Superior temporal gyrus (tissue), 1 donor: ENCODE results near the gene FRMPD4.
A peak's percentile ranks its signal among the peaks of the same experiment; 100 is the strongest.

Source experiments
- DNase-seq: peaks from one replicate; pipeline ENCODE4 v3.0.0-alpha.2; 2016; ENCODE audit errors: extremely low spot score

The FRMPD4 gene

GRCh38 chrX:12301288-12301687 lies 163.0 kb downstream of the FRMPD4 start:
- no peak for DNase-seq

- no peak for DNase-seq
These were observed 166.0 kb downstream of the FRMPD4 start for GRCh38 chrX:12304261-12304660.

- no peak for DNase-seq
These were observed 169.7 kb downstream of the FRMPD4 start for GRCh38 chrX:12307961-12308360.

DNA sequence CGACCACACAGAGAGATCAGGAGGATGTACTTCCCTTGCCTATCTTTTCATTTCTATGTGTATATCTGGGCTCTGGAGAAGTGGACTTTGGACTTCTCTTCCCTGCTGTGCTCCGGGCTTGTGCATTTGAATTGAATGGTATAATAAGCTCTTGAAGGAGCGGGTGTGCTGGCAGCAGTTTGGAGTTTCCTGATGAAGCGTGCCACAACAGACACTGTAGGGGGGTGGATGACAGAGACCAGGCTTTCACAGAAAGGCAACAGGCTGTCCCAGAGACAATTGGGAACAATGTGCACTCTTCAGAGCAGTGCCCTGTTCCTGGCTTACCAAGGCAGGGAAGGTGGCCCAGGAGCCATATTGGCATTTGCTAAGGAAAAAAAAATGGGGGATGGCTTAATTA lies 170.1 kb downstream of the FRMPD4 start:
- peak; percentile 12 for DNase-seq

- DNase-seq: no peak
These were observed 170.9 kb downstream of the FRMPD4 start for GRCh38 chrX:12309040-12309743.

DNA sequence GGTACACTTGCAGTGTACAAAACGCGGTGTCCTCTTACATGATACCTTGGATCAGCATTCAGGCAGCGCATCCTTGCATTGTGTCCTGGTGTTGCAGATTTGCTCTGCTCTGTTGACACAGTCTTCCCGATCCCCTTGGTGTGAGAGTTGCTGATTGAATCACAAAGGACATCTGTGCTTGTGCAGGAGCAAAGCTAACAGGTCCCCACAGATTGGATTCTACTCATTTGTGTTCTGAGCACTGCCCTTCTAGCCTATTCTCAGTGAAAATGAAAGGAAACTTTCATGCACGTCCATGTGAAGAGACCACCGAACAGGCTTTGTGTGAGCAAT lies 171.4 kb downstream of the FRMPD4 start:
- no peak for DNase-seq

DNA sequence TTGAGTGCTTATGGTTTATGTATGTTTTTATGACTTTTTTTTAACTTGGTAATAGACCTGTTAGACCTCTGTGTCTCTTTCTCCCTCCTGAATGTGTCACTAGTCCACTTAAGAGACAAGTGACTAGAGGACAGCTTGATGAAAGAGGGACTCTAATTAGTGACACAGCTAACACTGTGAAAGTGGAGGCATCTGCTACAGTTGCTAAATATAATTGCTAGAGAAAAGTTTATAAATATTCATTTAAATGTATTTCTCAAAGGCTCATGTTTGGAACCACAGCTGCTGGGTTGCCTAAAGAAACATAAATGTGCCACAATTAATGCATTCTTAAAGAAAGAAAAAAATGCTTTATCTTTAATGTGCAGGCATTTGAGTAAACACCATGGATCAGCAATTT lies 176.4 kb downstream of the FRMPD4 start:
- DNase-seq: no peak

DNA sequence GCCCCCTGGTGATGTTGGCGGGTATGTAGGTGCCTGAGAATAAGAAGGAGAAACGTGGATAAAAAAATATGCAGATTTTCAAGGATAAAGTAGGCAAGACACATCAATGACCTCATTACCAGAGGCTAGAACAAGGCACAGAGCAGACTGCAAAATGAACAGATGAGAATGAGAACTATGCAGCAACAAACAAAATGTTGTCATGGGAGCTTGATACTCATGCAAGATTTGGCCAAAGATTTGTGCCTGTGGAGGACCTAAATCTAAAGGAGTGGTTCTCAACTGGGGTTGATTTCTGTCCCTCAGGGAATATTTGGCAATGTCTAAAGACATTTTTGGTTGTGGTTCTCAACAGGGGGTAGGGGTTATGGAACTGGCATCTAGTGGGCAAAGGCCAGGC lies 177.3 kb downstream of the FRMPD4 start:
- DNase-seq: no peak

GRCh38 chrX:12319003-12319519 lies 180.8 kb downstream of the FRMPD4 start:
- DNase-seq: peak; percentile 26

GRCh38 chrX:12319992-12320391 lies 181.7 kb downstream of the FRMPD4 start:
- DNase-seq: no peak

DNA sequence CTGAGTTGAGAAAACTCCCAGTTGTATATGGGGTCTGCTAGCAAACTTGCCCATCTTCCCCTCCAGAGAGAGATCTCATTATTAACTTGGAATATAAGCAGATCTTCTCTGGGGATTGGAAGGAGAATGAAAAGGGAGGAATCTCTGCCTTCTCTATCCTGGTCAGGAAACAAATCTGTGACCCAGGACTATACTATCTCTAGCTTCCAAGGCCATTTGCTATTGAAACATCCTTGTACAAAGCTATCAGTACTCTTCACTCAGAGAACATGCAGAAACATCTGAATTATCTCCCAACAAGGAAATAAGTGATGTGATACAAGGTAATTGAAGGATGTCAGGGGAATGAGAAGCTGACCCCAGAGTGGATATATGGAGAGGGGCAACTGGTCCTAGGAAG lies 183.8 kb downstream of the FRMPD4 start:
- no peak for DNase-seq

DNA sequence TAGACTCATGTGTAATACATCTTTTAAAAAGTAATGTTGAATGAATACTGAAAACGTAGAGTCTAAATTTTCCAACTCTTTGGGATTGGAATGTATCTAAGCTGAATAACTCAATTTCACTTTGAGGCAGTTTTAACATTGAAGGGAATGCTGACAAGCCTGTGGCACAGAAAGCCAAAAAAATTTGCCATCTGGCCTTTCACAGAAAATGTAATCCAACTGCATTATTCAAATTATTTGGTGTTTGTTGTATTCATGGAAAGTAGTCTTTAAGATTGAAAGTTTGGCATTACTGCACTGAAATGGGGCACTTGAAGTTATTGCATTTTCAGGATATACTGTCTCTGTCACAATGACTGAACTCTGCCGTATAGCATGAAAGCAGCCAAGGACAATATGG lies 186.9 kb downstream of the FRMPD4 start:
- DNase-seq: no peak

DNA sequence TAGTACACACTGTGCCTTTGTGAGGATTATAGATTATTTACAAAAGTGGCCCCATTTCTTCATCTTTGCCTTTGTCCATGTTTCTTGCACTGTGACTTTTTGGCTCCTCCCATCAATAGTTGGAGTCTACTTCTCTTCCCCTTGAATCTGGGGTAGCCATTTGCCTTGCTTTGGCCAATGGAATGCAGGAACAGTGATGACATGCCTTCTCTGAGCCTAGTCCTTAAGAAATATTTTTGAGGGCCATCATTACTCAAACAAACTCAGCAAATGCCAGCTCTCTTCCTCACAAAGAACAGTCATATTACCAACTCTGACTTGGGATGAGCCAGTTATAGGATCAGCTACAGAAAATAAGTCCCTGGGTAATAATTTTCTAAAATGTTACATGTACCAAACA lies 189.6 kb downstream of the FRMPD4 start:
- no peak for DNase-seq

GRCh38 chrX:12329476-12329875 lies 191.2 kb downstream of the FRMPD4 start:
- DNase-seq: no peak

GRCh38 chrX:12330841-12331240 lies 192.6 kb downstream of the FRMPD4 start:
- DNase-seq: no peak

DNA sequence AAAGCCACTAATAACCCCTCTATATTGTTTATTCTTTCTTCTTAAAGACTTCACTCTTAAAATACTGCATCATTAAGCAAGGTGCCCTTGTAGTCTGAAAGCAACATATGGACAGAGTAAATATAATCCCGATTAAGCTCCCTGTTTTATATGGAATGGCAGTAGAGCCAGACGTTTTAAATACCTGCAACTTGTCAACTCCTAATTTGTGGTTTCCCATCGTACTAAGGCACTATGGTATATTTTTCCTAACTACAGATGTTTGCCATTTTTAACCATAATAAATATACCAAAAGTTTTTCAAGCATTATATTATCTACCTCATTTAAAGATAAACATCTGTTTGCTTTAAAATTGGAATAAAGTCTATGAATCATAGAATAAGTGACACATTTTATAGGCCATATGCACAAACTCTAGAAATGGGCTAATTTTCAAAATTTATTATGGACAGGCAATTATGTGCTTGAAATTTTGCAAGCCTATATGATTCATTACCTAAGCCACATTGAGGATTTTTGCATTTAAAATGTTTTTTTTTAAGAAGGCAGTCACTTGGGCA lies 194.6 kb downstream of the FRMPD4 start:
- no peak for DNase-seq

DNA sequence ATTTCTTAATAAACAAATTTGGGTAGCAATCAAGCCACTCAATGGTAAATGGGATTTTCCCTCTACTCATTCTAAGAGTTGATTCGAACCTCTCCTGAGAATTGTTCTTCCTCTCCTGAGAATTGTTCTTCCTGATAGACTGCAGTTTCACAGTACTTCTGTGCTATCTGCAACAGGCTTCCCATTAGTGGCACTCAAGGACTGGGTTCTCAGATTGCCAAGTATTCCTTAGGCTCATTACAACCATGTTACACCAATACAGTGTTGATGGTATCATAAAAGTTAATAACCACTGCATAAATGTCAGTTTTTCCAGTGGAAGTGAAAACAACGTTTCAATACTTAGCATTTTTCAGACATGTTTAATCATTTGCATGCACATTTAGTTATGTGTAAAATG lies 201.6 kb downstream of the FRMPD4 start:
- no peak for DNase-seq

- DNase-seq: no peak
These were observed 206.7 kb downstream of the FRMPD4 start for GRCh38 chrX:12344954-12345353.

- no peak for DNase-seq
These were observed 210.9 kb downstream of the FRMPD4 start for GRCh38 chrX:12349201-12349600.

- no peak for DNase-seq
These were observed 214.6 kb downstream of the FRMPD4 start for GRCh38 chrX:12352922-12353321.

DNA sequence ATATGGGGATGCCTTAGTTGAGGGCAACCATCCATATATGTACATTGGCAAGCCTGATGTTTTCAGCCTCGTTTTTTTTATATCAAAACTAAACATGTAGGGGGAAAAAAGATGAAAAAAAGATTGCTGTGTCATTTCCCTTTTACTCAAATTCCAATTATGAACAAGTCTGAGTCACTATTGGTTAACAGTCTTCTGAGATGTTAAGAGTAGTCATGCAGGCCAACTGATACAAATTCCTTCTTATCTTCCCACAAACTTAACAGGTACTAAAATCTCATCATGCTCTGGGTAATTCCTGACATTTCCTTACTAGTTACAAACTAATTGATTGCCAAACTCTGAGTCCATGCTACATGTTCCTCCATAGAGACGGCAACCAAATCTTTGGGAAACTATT lies 222.1 kb downstream of the FRMPD4 start:
- DNase-seq: no peak

DNA sequence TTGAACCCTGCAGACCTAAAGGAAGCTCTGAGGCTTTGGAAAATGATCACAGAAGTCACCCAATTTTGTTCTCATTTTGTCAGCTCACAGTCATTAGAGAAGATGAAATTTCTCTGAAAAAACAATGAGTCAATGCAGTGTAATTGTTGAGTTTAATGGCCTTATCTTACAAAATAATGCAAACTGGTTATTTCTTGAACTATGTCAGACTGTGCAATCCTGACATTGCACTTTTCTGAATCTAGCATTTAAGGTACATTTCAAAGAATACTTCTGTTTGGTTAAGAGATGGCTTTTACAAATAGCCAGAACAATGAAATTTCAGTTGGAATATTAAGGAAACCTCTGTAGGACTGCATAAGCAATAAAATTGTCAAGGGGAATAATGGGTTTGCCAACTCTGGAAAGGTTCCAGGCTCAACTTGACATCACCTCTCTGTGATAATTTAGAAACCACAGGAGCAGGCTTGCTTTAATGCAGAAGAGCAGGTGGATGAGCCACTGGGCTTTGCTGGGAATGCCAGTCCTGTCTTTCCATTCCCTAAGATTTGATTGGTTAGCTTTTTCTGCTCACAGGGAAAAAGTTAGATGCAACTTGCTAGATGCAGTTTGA lies 222.8 kb downstream of the FRMPD4 start:
- no peak for DNase-seq

- DNase-seq: no peak
These were observed 224.9 kb downstream of the FRMPD4 start for GRCh38 chrX:12363216-12363615.
